HG03066 (cell line): ENCODE data around the gene ROS1.

Experiments
- ATAC-seq: cut with Tn5 transposase; IDR thresholded peaks from one replicate; pipeline ENCODE4 v1.9.1; 2021; ENCODE audit warnings: low read depth; ENCODE audit not compliant: unreplicated experiment

ROS1 gene

GRCh38 chr6:117326396-117326795, 99.3 kb downstream of the ROS1 start:
- no peak for ATAC-seq

DNA sequence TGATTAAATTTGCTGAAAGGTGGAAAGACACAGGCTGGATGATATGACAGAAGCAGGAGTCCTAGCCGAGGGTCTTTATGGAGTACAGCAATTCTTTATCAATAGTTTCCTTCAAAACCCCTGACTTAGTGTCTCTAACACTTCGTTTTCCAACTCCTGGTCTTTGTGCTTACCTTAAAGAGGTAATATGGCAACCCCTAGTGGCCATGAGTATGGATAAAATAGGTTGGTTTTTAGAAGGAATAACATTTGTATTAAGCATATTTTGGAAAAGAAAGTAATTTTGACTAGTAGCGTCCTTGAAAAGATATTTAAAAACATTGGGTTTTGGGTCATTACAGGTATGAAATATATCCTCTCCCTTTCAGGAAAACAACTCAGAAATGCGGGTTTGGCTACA, 108.5 kb downstream of the ROS1 start:
- no peak for ATAC-seq

DNA sequence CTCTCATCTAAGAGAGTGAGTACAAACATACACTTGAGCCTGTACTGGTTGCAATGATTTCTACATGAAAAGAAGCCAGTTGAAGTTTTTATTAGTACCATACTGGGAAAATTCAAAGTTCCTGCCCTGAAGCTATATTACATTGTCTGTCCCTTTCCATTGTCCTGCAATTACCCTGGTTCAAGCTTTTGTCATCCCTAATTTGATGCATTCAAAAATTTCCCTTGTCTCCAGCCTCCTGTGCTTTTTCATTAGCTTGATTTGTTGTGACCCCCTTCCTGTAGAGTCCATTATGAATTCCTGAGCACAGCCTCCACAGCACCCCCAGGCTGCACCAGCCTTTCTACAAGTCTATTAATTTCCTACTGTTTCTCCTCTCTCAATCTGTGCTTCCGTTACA, 114.0 kb downstream of the ROS1 start:
- no peak for ATAC-seq

- no peak for ATAC-seq
Measured at GRCh38 chr6:117311310-117311709, 114.4 kb downstream of the ROS1 start.

- no peak for ATAC-seq
Measured at GRCh38 chr6:117309611-117310010, 116.1 kb downstream of the ROS1 start.

DNA sequence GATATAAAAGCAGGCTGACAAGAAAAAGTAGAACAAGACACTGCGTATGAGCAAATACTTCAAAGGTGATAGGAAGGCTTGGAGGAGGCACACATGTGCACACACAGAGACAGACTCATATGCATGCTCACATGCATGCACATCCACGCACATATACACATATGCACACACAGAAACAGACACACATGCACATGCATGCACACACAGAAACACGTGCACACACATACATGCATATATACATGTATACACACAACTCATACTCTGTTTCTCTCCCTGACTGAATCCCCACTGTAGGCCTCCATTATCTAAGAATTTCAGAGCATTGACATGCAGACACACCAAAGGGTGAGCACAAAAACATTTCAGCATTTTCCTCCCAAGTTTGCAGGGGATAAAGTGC, 116.7 kb downstream of the ROS1 start:
- ATAC-seq: no peak

DNA sequence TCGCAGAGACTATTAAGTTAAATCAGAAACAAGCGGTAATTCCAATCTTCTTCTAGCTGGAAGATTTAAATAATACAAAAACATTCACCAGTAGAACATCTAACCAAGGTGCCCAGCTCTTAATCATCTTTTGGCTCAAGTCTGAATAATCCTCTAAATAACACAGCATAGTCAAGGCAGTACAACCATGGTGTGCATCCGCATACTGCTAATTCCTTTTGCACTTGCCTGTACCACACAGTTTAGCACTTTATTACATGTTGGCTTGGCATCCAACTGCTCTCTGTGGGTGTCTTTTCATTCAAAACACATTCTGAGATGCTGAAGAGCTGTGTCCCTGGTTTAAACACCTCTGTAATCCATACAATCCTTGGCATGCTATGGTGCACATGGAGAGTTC, 118.1 kb downstream of the ROS1 start:
- no peak for ATAC-seq

DNA sequence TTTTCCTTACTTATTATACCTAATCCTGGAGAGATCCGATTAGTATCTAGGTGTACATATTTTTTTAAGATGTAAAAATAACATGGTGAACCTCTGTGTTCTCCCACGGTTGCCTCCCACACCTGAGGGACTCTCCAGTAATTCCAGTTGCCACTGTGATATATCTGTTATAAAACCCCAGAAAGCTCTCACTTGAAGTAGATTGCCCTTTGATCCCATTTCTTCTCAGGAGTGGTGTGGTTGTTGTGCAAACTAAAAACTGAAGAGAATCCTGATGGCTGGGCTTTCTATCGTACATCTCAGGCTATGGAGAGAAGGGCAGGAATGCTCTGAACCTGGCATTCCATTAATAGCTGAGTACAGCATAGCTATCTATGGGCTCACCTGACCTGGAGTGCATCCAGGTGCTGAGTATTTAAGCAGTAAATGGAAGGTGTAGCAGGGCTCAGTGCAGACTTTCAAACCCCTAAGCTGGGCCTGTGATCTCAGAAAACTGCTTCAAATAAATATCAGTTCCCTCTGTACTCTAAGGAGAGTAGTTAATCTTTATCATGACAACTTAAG, 119.4 kb downstream of the ROS1 start:
- no peak for ATAC-seq

GRCh38 chr6:117304446-117304845, 121.3 kb downstream of the ROS1 start:
- no peak for ATAC-seq

GRCh38 chr6:117303323-117303722, 122.4 kb downstream of the ROS1 start:
- ATAC-seq: no peak

- ATAC-seq: no peak
Measured at GRCh38 chr6:117298941-117299340, 126.8 kb downstream of the ROS1 start.

- ATAC-seq: no peak
Measured at GRCh38 chr6:117290173-117290846, 135.4 kb downstream of the ROS1 start.

DNA sequence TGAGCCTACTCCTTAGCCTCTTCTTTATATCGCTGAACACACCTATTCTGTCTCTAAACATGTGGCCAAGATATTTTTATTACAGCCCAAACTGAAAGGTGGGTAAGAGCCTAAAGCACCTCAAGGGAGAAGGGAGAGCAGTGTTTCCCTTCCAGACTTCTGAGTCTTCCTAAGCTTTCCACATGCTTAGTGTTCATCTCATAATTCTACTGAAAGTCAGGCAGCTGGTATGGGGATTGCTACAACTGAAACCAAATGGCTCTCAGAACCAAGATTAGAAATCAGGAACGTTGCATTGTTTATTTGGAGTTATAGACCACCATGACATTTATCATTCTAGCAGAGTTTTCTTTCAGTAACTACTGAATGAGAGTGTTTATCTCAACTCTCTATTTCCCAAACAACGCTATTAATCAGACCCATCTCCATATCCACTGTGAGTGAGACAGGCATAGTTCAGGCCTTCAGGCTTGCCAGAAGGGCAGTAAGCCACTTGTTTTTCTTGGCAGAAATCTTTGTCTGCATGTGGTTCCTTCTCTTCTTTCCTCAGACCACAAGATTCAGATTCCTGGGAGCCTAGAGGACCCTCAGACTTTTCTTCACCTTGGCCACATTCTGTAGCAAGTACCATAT, 137.5 kb downstream of the ROS1 start:
- no peak for ATAC-seq

- ATAC-seq: no peak
Measured at GRCh38 chr6:117280922-117281321, 144.8 kb downstream of the ROS1 start.

- ATAC-seq: no peak
Measured at GRCh38 chr6:117276778-117277316, 148.9 kb downstream of the ROS1 start.

- no peak for ATAC-seq
Measured at GRCh38 chr6:117275711-117276110, 150.0 kb downstream of the ROS1 start.

DNA sequence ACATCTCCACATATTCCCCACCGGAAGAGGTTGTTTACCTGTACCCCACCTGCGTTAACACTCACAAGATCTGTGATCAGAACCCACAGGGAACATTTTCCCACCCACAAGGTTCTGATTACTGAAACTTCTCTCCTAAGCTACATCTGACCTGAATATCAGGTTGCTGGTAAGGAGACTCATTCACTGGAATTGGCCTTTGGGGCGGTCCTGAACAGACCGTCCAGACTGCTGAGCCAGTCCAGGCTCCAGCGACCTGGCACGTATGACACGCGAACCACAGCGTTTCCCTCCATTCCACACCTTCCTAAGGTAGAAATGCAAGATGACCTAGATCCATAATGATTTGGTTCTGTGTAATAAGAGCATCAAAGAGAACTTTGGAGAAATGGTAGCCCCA, 150.5 kb downstream of the ROS1 start:
- ATAC-seq: no peak

- no peak for ATAC-seq
Measured at GRCh38 chr6:117272891-117273290, 152.9 kb downstream of the ROS1 start.

- ATAC-seq: no peak
Measured at GRCh38 chr6:117272032-117272866, 153.5 kb downstream of the ROS1 start.

- no peak for ATAC-seq
Measured at GRCh38 chr6:117270843-117271507, 154.8 kb downstream of the ROS1 start.
